Upper lobe of left lung (tissue), 4 donors: Measurements from ENCODE around the gene TMEM240.

Experiments used
- CTCF ChIP-seq, 6 experiments: fragments of 450-650 bp in 4 of 6; fragments of 200-600 bp in 2 of 6; sonication (generic) in 2 of 6; IDR thresholded peaks; one replicate each; pipeline ENCODE4 v1.5.1; 2016 to 2019; ENCODE audit warnings: antibody characterized with exemption in 6 of 6
- POLR2A ChIP-seq, 4 donors: fragments of 450-650 bp; IDR thresholded peaks; one replicate each; pipeline ENCODE4 v1.5.1; 2016 to 2017; ENCODE audit warnings: antibody characterized with exemption in 4 of 4, mild to moderate bottlenecking in 2 of 4

GRCh38 chr1:1560178-1560577 is 19.8 kb upstream of the TMEM240 start:
- TF ChIP-seq CTCF (IDR thresholded peaks at IDR 0.05): no peak
- no peak for TF ChIP-seq POLR2A (IDR thresholded peaks at IDR 0.05)
